PC-3 (cell line): ENCODE results near the gene SCT.

Source experiments
- EZH2 ChIP-seq: fragments of 300-600 bp; sonication (generic); IDR thresholded peaks from one replicate; pipeline ENCODE4 v1.6.1; 2017; ENCODE audit warnings: antibody characterized with exemption, mild to moderate bottlenecking, low read length; ENCODE audit not compliant: unreplicated experiment
- TF ChIP-seq, protein P1 (sequence below): fragments of 300-600 bp; sonication (generic); conservative IDR thresholded peaks from 2 replicates; pipeline ENCODE4 v1.5.1; 2017; ENCODE audit warnings: antibody characterized with exemption, low read depth, mild to moderate bottlenecking, low read length

DNA sequence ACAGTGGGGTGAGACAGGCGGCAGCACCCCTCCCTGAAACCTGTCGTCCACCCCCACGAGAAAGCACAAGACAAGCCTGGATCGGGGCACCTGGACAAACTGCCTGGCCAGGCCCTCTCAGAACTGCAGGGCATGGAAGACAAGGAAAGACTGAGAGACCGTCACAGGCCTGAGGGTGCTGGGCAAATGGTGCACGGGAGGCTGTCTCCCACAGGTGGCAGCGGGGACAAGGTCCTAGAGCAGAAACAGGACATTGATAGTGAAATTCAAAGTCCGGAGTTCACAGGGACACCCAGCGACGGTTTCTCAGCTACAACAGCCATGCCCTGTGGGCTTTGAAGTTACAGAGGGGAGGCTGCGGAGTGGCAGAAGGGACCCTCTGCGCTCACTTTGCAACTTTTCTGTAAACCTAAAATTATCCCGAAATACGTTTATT is 30.7 kb upstream of the SCT start:
- no peak for TF ChIP-seq EZH2
- TF ChIP-seq, protein P1, sequence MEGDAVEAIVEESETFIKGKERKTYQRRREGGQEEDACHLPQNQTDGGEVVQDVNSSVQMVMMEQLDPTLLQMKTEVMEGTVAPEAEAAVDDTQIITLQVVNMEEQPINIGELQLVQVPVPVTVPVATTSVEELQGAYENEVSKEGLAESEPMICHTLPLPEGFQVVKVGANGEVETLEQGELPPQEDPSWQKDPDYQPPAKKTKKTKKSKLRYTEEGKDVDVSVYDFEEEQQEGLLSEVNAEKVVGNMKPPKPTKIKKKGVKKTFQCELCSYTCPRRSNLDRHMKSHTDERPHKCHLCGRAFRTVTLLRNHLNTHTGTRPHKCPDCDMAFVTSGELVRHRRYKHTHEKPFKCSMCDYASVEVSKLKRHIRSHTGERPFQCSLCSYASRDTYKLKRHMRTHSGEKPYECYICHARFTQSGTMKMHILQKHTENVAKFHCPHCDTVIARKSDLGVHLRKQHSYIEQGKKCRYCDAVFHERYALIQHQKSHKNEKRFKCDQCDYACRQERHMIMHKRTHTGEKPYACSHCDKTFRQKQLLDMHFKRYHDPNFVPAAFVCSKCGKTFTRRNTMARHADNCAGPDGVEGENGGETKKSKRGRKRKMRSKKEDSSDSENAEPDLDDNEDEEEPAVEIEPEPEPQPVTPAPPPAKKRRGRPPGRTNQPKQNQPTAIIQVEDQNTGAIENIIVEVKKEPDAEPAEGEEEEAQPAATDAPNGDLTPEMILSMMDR: no peak
